ENCODE measurements around the gene KCNK5.

KCNK5 gene

GRCh38 chr6:39217177-39217864 is 12.0 kb downstream of the KCNK5 start:
- TF ChIP-seq POLR2A (IDR thresholded peaks at IDR 0.05; ENCODE audit: low read length) (no peak), GATA1 (IDR thresholded peaks at IDR 0.05; ENCODE audit: low read depth, low read length) (no peak)
- no peak for DNase-seq

GRCh38 chr6:39215640-39216158 is 13.6 kb downstream of the KCNK5 start:
- DNase-seq = no peak
- TF ChIP-seq GATA1 (IDR thresholded peaks at IDR 0.05; ENCODE audit: low read depth, low read length) (no peak), POLR2A (IDR thresholded peaks at IDR 0.05; ENCODE audit: low read length) (no peak)

GRCh38 chr6:39214846-39215639 is 14.2 kb downstream of the KCNK5 start:
- TF ChIP-seq GATA1 (IDR thresholded peaks at IDR 0.05; ENCODE audit: low read depth, low read length) (no peak), POLR2A (IDR thresholded peaks at IDR 0.05; ENCODE audit: low read length) (no peak)
- no peak for DNase-seq

- no peak for TF ChIP-seq GATA1 (IDR thresholded peaks at IDR 0.05; ENCODE audit: low read depth, low read length)
- no peak for TF ChIP-seq POLR2A (IDR thresholded peaks at IDR 0.05; ENCODE audit: low read length)
- DNase-seq = no peak
These were observed 15.0 kb downstream of the KCNK5 start for GRCh38 chr6:39214120-39214813.

- no peak for TF ChIP-seq POLR2A (IDR thresholded peaks at IDR 0.05; ENCODE audit: low read length)
- TF ChIP-seq GATA1 (IDR thresholded peaks at IDR 0.05; ENCODE audit: low read depth, low read length) = no peak
- no peak for DNase-seq
These were observed 15.9 kb downstream of the KCNK5 start for GRCh38 chr6:39213195-39213920.

GRCh38 chr6:39211183-39211582 is 18.1 kb downstream of the KCNK5 start:
- TF ChIP-seq GATA1 (IDR thresholded peaks at IDR 0.05; ENCODE audit: low read depth, low read length) (no peak), POLR2A (IDR thresholded peaks at IDR 0.05; ENCODE audit: low read length) (no peak)
- no peak for DNase-seq

GRCh38 chr6:39210450-39210849 is 18.8 kb downstream of the KCNK5 start:
- TF ChIP-seq GATA1 (IDR thresholded peaks at IDR 0.05; ENCODE audit: low read depth, low read length) (no peak), POLR2A (IDR thresholded peaks at IDR 0.05; ENCODE audit: low read length) (no peak)
- DNase-seq = no peak

- TF ChIP-seq GATA1 (IDR thresholded peaks at IDR 0.05; ENCODE audit: low read depth, low read length) (no peak), POLR2A (IDR thresholded peaks at IDR 0.05; ENCODE audit: low read length) (no peak)
These were observed 19.4 kb downstream of the KCNK5 start for GRCh38 chr6:39209911-39210310.

GRCh38 chr6:39209360-39209811 is 19.9 kb downstream of the KCNK5 start:
- TF ChIP-seq POLR2A (IDR thresholded peaks at IDR 0.05; ENCODE audit: low read length) (no peak), GATA1 (IDR thresholded peaks at IDR 0.05; ENCODE audit: low read depth, low read length) (no peak)

More at GRCh38 chr6:39209911-39210310, 19.4 kb downstream of the KCNK5 start:
- no peak for DNase-seq

GRCh38 chr6:39208223-39208739 is 21.0 kb downstream of the KCNK5 start:
- TF ChIP-seq GATA1 (IDR thresholded peaks at IDR 0.05; ENCODE audit: low read depth, low read length) = no peak
- no peak for TF ChIP-seq POLR2A (IDR thresholded peaks at IDR 0.05; ENCODE audit: low read length)
- no peak for DNase-seq

More at GRCh38 chr6:39209360-39209811, 19.9 kb downstream of the KCNK5 start:
- DNase-seq = no peak

- DNase-seq = no peak
- TF ChIP-seq GATA1 (IDR thresholded peaks at IDR 0.05; ENCODE audit: low read depth, low read length) (no peak), POLR2A (IDR thresholded peaks at IDR 0.05; ENCODE audit: low read length) (no peak)
These were observed 21.7 kb downstream of the KCNK5 start for GRCh38 chr6:39207416-39208222.

GRCh38 chr6:39206250-39206721 is 23.0 kb downstream of the KCNK5 start:
- DNase-seq = peak in 1 of 2 experiments; percentile 4
- TF ChIP-seq POLR2A (IDR thresholded peaks at IDR 0.05; ENCODE audit: low read length) (no peak), GATA1 (IDR thresholded peaks at IDR 0.05; ENCODE audit: low read depth, low read length) (no peak)

Data from erythroblast (primary cell).